A172 (cell line): ENCODE data around the gene CIDEA. TPM values are rescaled to one million over a fixed set of nuclear protein-coding genes. Genes with fewer than 3 reads are reported as not detected.

Experiments used
- DNase-seq: peaks from one replicate; pipeline ENCODE4 v3.0.0-alpha.2; 2015; ENCODE audit warnings: low spot score
- total RNA-seq: library from RNA; depleted of rRNA; stranded (reverse); fragments of >200 nt; shearing (Covaris generic); gene quantifications from 2 replicates; pipeline ENCODE4 v1.2.3, GENCODE V29; 2014; rRNA removed

Gene CIDEA
- total RNA-seq, 1 experiment from 2014 or later: not detected

- no peak for DNase-seq
Measured at GRCh38 chr18:12317664-12318333, 63.6 kb downstream of the CIDEA start.

- DNase-seq: no peak
Measured at GRCh38 chr18:12318334-12318697, 64.2 kb downstream of the CIDEA start.

GRCh38 chr18:12318857-12319256, 64.7 kb downstream of the CIDEA start:
- no peak for DNase-seq

- DNase-seq: no peak
Measured at GRCh38 chr18:12321333-12321732, 67.2 kb downstream of the CIDEA start.

GRCh38 chr18:12324991-12325725, 71.0 kb downstream of the CIDEA start:
- DNase-seq: no peak

- DNase-seq: no peak
Measured at GRCh38 chr18:12325726-12326245, 71.6 kb downstream of the CIDEA start.

- no peak for DNase-seq
Measured at GRCh38 chr18:12326711-12327460, 72.7 kb downstream of the CIDEA start.

Other genes with a start within 250 kb of the CIDEA start
- gene ANKRD62, start 160.5 kb upstream of the CIDEA start, total RNA-seq: not detected in 2 replicates
- 464 and 479 TPM in 2 replicates for gene TUBB6, start 53.9 kb downstream of the CIDEA start, total RNA-seq
- 94.3 and 98.5 TPM in 2 replicates for gene AFG3L2, start 122.9 kb downstream of the CIDEA start, total RNA-seq
- gene PRELID3A, start 153.6 kb downstream of the CIDEA start, total RNA-seq: 5.7 and 20.0 TPM in 2 replicates